GM12892 (cell line): ENCODE results near the gene CPT1C.

Experiments used
- POLR2A ChIP-seq: IDR thresholded peaks from 2 replicates; pipeline ENCODE4 v1.6.1; 2011; ENCODE audit warnings: low read depth, low read length, control low read depth
- POLR2AphosphoS5 ChIP-seq: IDR thresholded peaks from 2 replicates; pipeline ENCODE4 v1.6.1; 2011; ENCODE audit warnings: low read depth, low read length, control low read depth
- TAF1 ChIP-seq: IDR thresholded peaks from 2 replicates; pipeline ENCODE4 v1.6.1; 2011; ENCODE audit warnings: low read depth, mild to moderate bottlenecking, control low read depth, low read length, borderline replicate concordance

DNA sequence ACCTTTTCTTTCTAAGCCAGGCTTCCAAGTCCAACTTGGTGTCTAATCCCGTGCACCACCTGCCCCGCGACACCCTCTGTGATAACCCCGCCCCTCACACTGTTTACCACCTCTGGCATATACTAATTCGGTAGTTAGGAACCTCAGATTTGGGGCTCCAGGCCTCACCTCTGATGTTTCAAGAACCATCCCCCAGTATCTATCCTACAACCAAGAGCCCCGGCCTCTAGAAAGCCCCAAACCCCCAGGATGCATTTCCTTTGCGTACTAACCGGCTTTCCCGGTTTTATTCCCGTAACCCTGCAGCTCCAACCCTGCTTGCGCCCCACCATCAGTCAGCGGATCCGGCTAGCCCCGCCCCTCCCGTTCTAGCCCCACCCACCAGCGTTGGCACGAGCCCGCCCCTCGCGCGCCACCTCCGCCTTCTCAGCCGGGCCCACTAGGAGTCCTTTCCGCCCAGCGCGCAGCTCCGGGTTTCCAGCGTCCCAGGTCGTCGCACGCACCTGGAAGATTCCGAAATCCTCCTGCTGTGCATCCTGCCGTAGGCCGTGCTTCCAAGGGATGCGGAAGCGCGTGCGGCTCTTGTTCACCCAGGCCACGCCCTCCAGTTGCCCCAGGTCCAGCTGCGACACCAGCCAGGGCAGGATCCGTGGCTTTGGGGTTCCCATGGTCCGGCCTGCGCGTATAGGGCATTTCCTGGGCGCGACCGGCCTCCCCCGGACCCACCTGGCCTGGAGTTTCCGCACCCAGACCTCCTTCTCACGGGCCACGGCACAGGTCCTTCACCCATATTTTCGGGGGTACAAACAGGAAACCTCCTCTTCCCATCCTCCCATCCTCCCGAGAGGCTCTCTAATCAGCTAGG lies 26.5 kb upstream of the CPT1C start:
- peak; percentile 49; the same call in 1 of the 2 replicates for TF ChIP-seq POLR2AphosphoS5
- TF ChIP-seq POLR2A = peak; percentile 40; the same call in 1 of the 2 replicates
- TF ChIP-seq TAF1 = no peak
